ENCODE results near the gene TIMM29. TPM values are rescaled to one million over a fixed set of nuclear protein-coding genes. Genes with fewer than 3 reads are reported as not detected.
"Not testable (repeated sequence)": the region's sequence is repeated elsewhere in the genome, so short reads cannot be mapped to it uniquely, and the experiment has no call there.

Gene TIMM29
- total RNA-seq, 1 donor from 2014 or later = 25.8 TPM

DNA sequence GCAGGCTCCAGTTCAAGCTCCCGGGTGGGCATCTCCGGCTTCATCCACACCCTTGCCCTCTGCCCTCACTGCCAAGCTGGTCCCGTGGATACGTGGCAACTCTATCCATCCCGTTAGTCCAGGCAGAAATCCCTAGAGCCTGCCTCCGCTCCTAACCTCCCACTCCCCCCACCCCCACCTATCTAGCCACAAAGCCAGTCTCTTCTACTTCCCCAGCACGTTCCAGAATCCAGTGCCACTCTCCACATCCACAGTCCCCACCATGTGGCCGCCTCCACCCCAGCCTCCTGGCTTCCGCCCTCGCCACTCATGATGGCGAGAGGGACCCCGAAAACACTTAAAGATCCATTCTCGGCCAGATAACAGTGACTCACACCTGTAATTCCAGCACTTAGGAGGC is 4.0 kb upstream of the TIMM29 start:
- Mint-ChIP-seq H3K4me3 (ENCODE audit: unreplicated experiment) (no peak overlapping the region), H3K36me3 (ENCODE audit: unreplicated experiment) (peaks cover 14% of the 10 kb centered on the region), H3K4me1 (ENCODE audit: unreplicated experiment) (peaks cover 15% of the 10 kb centered on the region), H3K27ac (ENCODE audit: unreplicated experiment) (no peak overlapping the region), H3K27me3 (ENCODE audit: unreplicated experiment) (no peaks in the 10 kb centered on the region), H3K9me3 (ENCODE audit: unreplicated experiment) (no peaks in the 10 kb centered on the region)
- TF ChIP-seq, protein P1, sequence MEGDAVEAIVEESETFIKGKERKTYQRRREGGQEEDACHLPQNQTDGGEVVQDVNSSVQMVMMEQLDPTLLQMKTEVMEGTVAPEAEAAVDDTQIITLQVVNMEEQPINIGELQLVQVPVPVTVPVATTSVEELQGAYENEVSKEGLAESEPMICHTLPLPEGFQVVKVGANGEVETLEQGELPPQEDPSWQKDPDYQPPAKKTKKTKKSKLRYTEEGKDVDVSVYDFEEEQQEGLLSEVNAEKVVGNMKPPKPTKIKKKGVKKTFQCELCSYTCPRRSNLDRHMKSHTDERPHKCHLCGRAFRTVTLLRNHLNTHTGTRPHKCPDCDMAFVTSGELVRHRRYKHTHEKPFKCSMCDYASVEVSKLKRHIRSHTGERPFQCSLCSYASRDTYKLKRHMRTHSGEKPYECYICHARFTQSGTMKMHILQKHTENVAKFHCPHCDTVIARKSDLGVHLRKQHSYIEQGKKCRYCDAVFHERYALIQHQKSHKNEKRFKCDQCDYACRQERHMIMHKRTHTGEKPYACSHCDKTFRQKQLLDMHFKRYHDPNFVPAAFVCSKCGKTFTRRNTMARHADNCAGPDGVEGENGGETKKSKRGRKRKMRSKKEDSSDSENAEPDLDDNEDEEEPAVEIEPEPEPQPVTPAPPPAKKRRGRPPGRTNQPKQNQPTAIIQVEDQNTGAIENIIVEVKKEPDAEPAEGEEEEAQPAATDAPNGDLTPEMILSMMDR (IDR thresholded peaks at IDR 0.05) = no peak
- DNase-seq (ENCODE audit: extremely low spot score, unreplicated experiment) = no peak

DNA sequence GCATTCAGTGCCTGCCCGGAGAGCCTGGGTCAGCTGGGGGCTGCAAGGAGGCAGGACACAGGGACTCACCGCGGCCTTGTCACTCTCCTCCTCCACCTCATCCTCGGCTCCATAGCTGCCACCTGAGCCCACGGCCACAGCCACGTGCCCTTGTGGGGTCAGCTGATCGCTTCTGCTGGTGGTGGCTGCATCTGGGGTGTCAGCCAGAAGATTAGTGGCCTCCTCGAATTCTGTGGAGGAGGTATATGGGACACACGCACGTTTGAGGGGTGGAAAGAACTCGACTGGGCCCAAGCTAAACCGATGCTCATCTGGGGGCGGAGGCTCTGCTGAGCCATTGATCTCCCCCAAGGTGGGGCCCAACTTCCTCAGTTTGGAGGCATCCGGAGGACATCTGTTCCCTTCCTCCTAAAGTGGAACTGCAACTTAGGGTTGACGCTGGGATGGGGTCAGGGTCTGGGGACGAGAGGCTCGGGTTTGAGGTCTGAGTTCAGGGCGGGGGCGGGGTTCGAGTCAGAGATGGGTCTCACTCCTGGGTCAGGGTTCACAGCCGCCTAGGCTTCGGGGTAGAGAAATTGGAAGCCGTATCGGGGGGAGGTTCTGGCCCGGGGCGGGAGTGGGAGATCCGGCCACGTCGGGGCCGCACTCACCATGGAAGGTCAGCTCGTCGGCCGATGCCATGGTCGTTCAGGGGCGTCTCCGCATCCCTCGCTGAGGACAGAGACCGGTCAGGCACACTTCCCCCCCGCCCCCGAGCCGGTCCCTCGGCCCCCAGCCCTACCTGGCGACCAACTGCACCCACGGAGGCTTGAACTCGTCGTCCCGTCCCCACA is 665 bp upstream of the TIMM29 start:
- TF ChIP-seq, protein P1 (IDR thresholded peaks at IDR 0.05) = no peak
- H3K27ac Mint-ChIP-seq (ENCODE audit: unreplicated experiment) = peak overlapping the region; percentile 78
- DNase-seq (ENCODE audit: extremely low spot score, unreplicated experiment) = no peak
- no peaks in the 10 kb centered on the region for H3K27me3 Mint-ChIP-seq (ENCODE audit: unreplicated experiment)
- peaks cover 25% of the 10 kb centered on the region for H3K4me1 Mint-ChIP-seq (ENCODE audit: unreplicated experiment)
- peaks cover 11% of the 10 kb centered on the region for H3K36me3 Mint-ChIP-seq (ENCODE audit: unreplicated experiment)
- H3K4me3 Mint-ChIP-seq (ENCODE audit: unreplicated experiment) = peak overlapping the region; percentile 93
- no peaks in the 10 kb centered on the region for H3K9me3 Mint-ChIP-seq (ENCODE audit: unreplicated experiment)

DNA sequence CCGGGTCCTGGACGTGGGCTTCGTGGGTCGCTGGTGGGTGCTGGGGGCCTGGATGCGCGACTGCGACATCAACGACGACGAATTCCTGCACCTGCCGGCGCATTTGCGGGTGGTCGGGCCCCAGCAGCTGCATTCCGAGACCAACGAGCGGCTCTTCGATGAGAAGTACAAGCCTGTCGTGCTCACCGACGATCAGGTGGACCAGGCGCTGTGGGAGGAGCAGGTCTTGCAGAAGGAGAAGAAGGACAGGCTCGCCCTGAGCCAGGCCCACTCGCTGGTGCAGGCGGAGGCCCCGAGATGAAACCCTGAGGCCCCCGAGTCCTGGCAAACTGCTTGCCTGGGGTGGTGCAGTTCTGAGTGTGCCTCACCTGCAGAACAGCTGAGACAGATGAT is 787 bp downstream of the TIMM29 start:
- Mint-ChIP-seq H3K4me3 (ENCODE audit: unreplicated experiment) (peak overlapping the region; percentile 93), H3K4me1 (ENCODE audit: unreplicated experiment) (peaks cover 25% of the 10 kb centered on the region), H3K27me3 (ENCODE audit: unreplicated experiment) (no peaks in the 10 kb centered on the region), H3K36me3 (ENCODE audit: unreplicated experiment) (peaks cover 6% of the 10 kb centered on the region), H3K27ac (ENCODE audit: unreplicated experiment) (peak overlapping the region; percentile 34), H3K9me3 (ENCODE audit: unreplicated experiment) (no peaks in the 10 kb centered on the region)
- no peak for DNase-seq (ENCODE audit: extremely low spot score, unreplicated experiment)
- TF ChIP-seq, protein P1 (IDR thresholded peaks at IDR 0.05) = no peak

DNA sequence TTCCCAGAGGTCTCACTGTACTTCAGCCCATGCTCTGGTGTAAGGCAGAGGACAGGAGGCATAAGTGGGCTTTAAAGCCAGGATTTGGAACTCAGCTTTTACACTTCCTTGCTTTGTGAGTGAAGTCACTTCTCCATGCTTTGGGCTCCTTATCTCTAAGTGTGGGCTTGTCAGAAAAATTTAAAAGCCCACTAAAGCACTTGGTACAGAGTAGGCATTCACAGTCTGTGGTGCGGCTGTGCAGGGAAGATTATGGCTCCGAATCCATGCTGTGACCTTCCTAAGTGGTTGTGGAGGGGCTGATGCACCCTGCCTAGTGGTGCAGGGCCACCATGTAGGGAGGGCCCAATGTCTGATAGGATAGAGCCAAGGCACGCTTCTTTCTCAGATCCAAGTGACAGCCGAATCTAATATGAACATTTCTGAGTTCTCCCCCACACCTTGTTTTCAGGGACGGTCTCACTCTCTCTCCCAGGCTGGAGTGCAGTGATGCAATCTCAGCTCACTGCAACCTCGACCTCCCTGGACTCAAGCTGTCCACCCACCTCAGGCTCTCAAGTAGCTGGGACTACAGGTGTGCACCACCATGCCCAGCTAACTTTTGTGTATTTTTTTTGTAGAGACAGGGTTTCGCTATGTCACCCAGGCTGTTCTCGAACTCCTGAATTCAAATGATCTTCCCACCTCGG is 6.9 kb downstream of the TIMM29 start:
- DNase-seq (ENCODE audit: extremely low spot score, unreplicated experiment) = no peak
- peak overlapping the region; percentile 34 for H3K27ac Mint-ChIP-seq (ENCODE audit: unreplicated experiment)
- H3K27me3 Mint-ChIP-seq (ENCODE audit: unreplicated experiment) = no peaks in the 10 kb centered on the region
- peaks cover 1% of the 10 kb centered on the region for H3K36me3 Mint-ChIP-seq (ENCODE audit: unreplicated experiment)
- no peak overlapping the region for H3K4me3 Mint-ChIP-seq (ENCODE audit: unreplicated experiment)
- no peaks in the 10 kb centered on the region for H3K9me3 Mint-ChIP-seq (ENCODE audit: unreplicated experiment)
- TF ChIP-seq, protein P1 (IDR thresholded peaks at IDR 0.05) = no peak
- peaks cover 10% of the 10 kb centered on the region for H3K4me1 Mint-ChIP-seq (ENCODE audit: unreplicated experiment)

DNA sequence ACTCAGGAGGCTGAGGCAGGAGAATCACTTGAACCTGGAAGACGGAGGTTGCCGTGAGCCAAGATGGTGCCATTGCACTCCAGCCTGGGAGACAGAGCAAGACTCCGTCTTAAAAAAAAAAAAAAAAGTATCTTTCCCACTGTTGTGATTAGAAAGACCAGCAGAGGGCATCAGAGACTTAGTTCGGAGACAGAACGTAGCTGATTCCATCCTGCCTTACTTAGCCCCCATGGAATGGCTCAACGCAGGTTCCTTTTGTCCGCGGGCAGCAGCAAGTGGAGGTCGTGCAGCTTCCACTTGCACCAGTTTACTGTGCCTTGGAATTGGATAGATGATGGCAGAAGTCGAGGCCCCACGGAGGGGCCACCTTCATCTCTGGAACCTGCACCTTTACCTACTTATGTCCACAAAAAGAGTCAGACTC is 8.1 kb downstream of the TIMM29 start:
- Mint-ChIP-seq H3K27me3 (ENCODE audit: unreplicated experiment) (no peaks in the 10 kb centered on the region), H3K36me3 (ENCODE audit: unreplicated experiment) (no peaks in the 10 kb centered on the region), H3K4me1 (ENCODE audit: unreplicated experiment) (peaks cover 7% of the 10 kb centered on the region), H3K27ac (ENCODE audit: unreplicated experiment) (peak overlapping the region; percentile 23), H3K9me3 (ENCODE audit: unreplicated experiment) (no peaks in the 10 kb centered on the region), H3K4me3 (ENCODE audit: unreplicated experiment) (peak overlapping the region; percentile 42)
- TF ChIP-seq, protein P1 (IDR thresholded peaks at IDR 0.05) = peak; percentile 68
- DNase-seq (ENCODE audit: extremely low spot score, unreplicated experiment) = no peak

DNA sequence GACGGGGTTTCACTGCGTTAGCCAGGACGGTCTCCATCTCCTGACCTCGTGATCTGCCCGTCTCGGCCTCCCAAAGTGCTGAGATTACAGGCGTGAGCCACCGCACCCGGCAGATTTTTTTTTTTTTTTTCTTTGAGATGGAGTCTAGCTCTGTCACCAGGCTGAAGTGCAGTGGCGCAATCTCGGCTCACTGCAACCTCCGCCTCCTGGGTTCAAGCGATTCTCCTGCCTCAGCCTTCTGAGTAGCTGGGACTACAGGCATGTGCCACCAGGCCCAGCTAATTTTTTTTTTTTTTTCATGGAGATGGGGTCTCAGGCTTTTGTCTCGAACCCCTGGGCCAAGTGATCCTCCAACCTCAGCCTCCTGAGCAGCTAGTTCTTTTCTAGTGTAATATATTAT is 13.0 kb downstream of the TIMM29 start:
- not testable (repeated sequence) for DNase-seq (ENCODE audit: extremely low spot score, unreplicated experiment); H3K27me3 Mint-ChIP-seq (ENCODE audit: unreplicated experiment); H3K27ac Mint-ChIP-seq (ENCODE audit: unreplicated experiment); H3K4me3 Mint-ChIP-seq (ENCODE audit: unreplicated experiment); H3K4me1 Mint-ChIP-seq (ENCODE audit: unreplicated experiment); H3K36me3 Mint-ChIP-seq (ENCODE audit: unreplicated experiment); H3K9me3 Mint-ChIP-seq (ENCODE audit: unreplicated experiment)

DNA sequence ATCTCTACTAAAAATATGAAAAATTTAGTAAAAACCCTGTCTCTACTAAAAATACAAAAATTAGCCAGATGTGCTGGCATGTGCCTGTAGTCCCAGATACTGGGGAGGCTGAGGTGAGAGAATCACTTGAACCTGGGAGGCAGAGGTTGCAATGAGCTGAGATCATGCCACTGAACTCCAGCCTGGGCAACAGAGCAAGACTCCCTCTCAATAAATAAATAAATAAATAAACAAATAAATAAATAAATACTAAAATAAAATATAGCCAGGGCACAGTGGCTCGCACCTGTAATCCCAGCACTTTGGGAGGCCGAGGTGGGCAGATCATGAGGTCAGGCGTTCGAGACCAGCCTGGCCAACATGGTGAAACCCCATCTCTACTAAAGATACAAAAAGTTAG is 14.8 kb downstream of the TIMM29 start:
- not testable (repeated sequence) for H3K9me3 Mint-ChIP-seq (ENCODE audit: unreplicated experiment); H3K36me3 Mint-ChIP-seq (ENCODE audit: unreplicated experiment); H3K4me1 Mint-ChIP-seq (ENCODE audit: unreplicated experiment)

More for the DNA sequence above, 14.8 kb downstream of the TIMM29 start:
- H3K27ac Mint-ChIP-seq (ENCODE audit: unreplicated experiment); DNase-seq (ENCODE audit: extremely low spot score, unreplicated experiment); H3K27me3 Mint-ChIP-seq (ENCODE audit: unreplicated experiment); H3K4me3 Mint-ChIP-seq (ENCODE audit: unreplicated experiment): not testable (repeated sequence)

Data from osteocyte (in vitro differentiated cells).